ENCODE measurements around the gene CLIP1.
"Not testable (repeated sequence)": the region's sequence is repeated elsewhere in the genome, so short reads cannot be mapped to it uniquely, and the experiment has no call there.

The CLIP1 gene

GRCh38 chr12:122394626-122395194, 27.8 kb downstream of the CLIP1 start:
- DNase-seq: no peak

- no peak for DNase-seq
Measured at GRCh38 chr12:122393817-122394216, 28.7 kb downstream of the CLIP1 start.

GRCh38 chr12:122392411-122392810, 30.1 kb downstream of the CLIP1 start:
- DNase-seq: no peak

GRCh38 chr12:122389677-122390076, 32.8 kb downstream of the CLIP1 start:
- no peak for DNase-seq

GRCh38 chr12:122387887-122388286, 34.6 kb downstream of the CLIP1 start:
- DNase-seq: no peak

GRCh38 chr12:122385171-122386016, 37.1 kb downstream of the CLIP1 start:
- no peak for DNase-seq

- DNase-seq: no peak
Measured at GRCh38 chr12:122382919-122383350, 39.5 kb downstream of the CLIP1 start.

- DNase-seq: no peak
Measured at GRCh38 chr12:122381021-122381420, 41.4 kb downstream of the CLIP1 start.

- not testable (repeated sequence) for DNase-seq
Measured at GRCh38 chr12:122376751-122377150, 45.7 kb downstream of the CLIP1 start.

GRCh38 chr12:122374707-122375106, 47.8 kb downstream of the CLIP1 start:
- DNase-seq: no peak

- DNase-seq: no peak
Measured at GRCh38 chr12:122371475-122372045, 50.9 kb downstream of the CLIP1 start.

- no peak for DNase-seq
Measured at GRCh38 chr12:122368361-122369073, 54.0 kb downstream of the CLIP1 start.

- not testable (repeated sequence) for DNase-seq
Measured at GRCh38 chr12:122367632-122368031, 54.8 kb downstream of the CLIP1 start.

- no peak for DNase-seq
Measured at GRCh38 chr12:122366685-122367475, 55.6 kb downstream of the CLIP1 start.

- DNase-seq: not testable (repeated sequence)
Measured at GRCh38 chr12:122365226-122365625, 57.2 kb downstream of the CLIP1 start.

- DNase-seq: no peak
Measured at GRCh38 chr12:122363782-122364181, 58.7 kb downstream of the CLIP1 start.

- no peak for DNase-seq
Measured at GRCh38 chr12:122362755-122363154, 59.7 kb downstream of the CLIP1 start.

GRCh38 chr12:122358403-122358802, 64.1 kb downstream of the CLIP1 start:
- not testable (repeated sequence) for DNase-seq

GRCh38 chr12:122357536-122357935, 64.9 kb downstream of the CLIP1 start:
- not testable (repeated sequence) for DNase-seq

GRCh38 chr12:122356991-122357390, 65.5 kb downstream of the CLIP1 start:
- not testable (repeated sequence) for DNase-seq

GRCh38 chr12:122356192-122356635, 66.3 kb downstream of the CLIP1 start:
- peak; percentile 38 for DNase-seq

- DNase-seq: no peak
Measured at GRCh38 chr12:122355706-122356105, 66.8 kb downstream of the CLIP1 start.

Measured in effector CD4-positive, alpha-beta T cell (primary cell).